Lower lobe of right lung (tissue), 2 donors: ENCODE measurements around the gene LIG3. TPM values are rescaled to one million over a fixed set of nuclear protein-coding genes. Genes with fewer than 3 reads are reported as not detected.

ENCODE experiments used
- ATAC-seq, 2 donors: fragments of 200-7000 bp; cut with Tn5 transposase; one replicate each; pipeline ENCODE4 v1.9.1; 2020 to 2022; ENCODE audit warnings: mild to moderate bottlenecking in 2 of 2, moderate library complexity in 2 of 2
- DNase-seq: peaks from one replicate; pipeline ENCODE4 v3.0.0-alpha.2; 2020
- H3K27ac ChIP-seq: fragments of 200-600 bp; one replicate; pipeline ENCODE4 v1.8.0; 2022
- H3K27me3 ChIP-seq: fragments of 200-600 bp; one replicate; pipeline ENCODE4 v1.8.0; 2022; ENCODE audit warnings: low read depth
- H3K36me3 ChIP-seq: fragments of 200-600 bp; one replicate; pipeline ENCODE4 v1.8.0; 2022; ENCODE audit warnings: mild to moderate bottlenecking
- H3K4me1 ChIP-seq: fragments of 200-600 bp; one replicate; pipeline ENCODE4 v1.8.0; 2022
- H3K4me3 ChIP-seq: fragments of 200-600 bp; one replicate; pipeline ENCODE4 v1.8.0; 2022; ENCODE audit warnings: mild to moderate bottlenecking
- H3K9me3 ChIP-seq: fragments of 200-600 bp; one replicate; pipeline ENCODE4 v1.8.0; 2022
- intact Hi-C: fragments of 100-400 bp; cut with DNase I; formaldehyde crosslinking; loops from one replicate; pipeline ENCODE4 v1.11.0; 2022
- total RNA-seq: library from RNA; stranded (reverse); fragmentation: NEBNext Ultra II Directional; extraction: Animal tissue kit (Norgen Biotek cat#: 25700); gene quantifications from one replicate; pipeline ENCODE4 v1.2.1, GENCODE V29; 2021
- TF ChIP-seq, protein P1 (sequence below): fragments of 200-600 bp; IDR thresholded peaks from one replicate; pipeline ENCODE4 v1.8.0; 2022; ENCODE audit warnings: antibody characterized with exemption, mild to moderate bottlenecking
- donor health status: DM: no; HTN: yes; CAD: no; lungs with severe emphysema.

LIG3 gene
- total RNA-seq, 1 donor from 2014 or later: 26.6 TPM

DNA sequence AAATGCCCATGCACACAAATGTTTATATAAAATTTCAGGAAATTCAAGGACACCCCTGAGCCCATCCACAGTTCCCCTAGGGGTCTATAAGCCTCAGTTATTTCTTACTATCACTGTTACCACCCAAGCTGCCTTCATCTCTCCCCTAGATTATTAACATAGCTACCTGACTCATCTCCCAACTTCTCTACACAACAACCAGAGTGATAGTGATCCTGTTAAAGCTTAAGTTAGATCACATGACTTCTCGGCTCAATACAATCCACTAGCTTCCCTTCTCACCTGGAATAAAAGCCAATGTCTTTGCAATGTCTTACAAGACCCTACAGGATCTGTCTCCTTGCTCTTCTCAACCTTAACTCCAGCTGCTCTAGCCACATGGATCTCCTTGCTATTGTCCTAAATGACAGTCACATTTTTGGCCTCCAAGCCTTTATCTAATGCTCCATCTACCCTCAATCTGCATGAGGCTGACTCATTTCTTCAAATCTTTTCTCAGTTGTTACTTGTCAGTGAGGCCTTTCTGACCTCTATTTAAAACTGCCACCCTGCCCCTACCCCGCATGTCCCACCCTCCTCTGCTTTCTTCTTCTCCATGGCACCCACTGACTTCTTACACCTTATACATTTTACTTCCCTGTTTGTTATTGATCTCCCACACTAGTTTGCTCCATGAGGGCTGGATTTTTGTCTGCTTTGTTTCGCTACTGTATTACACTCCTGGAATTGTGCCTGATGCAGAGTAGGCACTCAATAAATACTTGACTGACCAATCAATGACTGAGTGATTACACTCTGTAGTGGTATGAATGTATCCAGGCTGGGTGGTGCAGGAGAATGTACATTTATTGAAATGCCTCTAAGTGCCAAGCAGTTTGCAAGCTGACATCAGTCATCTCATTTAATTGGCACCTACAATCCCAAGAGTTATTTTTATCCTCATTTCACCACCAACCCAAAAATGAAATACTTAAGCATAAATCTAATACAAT is 5.2 kb upstream of the LIG3 start:
- Histone ChIP-seq H3K27ac (no peak overlapping the region), H3K36me3 (no peaks in the 10 kb centered on the region), H3K27me3 (no peaks in the 10 kb centered on the region), H3K9me3 (no peaks in the 10 kb centered on the region), H3K4me1 (peaks cover 8% of the 10 kb centered on the region), H3K4me3 (no peak overlapping the region)
- ATAC-seq: no peak
- intact Hi-C loops: no loop called here
- TF ChIP-seq, protein P1, sequence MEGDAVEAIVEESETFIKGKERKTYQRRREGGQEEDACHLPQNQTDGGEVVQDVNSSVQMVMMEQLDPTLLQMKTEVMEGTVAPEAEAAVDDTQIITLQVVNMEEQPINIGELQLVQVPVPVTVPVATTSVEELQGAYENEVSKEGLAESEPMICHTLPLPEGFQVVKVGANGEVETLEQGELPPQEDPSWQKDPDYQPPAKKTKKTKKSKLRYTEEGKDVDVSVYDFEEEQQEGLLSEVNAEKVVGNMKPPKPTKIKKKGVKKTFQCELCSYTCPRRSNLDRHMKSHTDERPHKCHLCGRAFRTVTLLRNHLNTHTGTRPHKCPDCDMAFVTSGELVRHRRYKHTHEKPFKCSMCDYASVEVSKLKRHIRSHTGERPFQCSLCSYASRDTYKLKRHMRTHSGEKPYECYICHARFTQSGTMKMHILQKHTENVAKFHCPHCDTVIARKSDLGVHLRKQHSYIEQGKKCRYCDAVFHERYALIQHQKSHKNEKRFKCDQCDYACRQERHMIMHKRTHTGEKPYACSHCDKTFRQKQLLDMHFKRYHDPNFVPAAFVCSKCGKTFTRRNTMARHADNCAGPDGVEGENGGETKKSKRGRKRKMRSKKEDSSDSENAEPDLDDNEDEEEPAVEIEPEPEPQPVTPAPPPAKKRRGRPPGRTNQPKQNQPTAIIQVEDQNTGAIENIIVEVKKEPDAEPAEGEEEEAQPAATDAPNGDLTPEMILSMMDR: no peak
- no peak for DNase-seq

DNA sequence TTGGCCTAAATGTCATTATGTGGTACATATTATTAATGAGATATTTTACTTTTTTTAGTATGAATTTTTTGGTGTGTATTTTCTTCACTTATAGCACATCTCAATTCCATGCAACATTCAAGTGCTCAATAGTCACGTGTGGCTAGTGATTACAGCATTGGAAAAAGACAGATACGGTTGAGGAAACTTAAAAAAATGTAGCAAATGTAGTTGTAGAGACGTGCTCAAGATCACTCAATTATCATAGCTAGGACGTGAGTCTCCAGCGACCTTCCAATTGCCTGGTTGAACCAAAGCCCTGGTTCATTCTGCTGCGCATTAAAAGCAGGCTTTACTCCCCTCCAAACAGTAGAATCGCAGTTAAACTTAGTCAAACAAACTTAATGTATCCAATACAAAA is 1.2 kb upstream of the LIG3 start:
- TF ChIP-seq, protein P1: no peak
- no peak overlapping the region for H3K4me3 ChIP-seq
- no peaks in the 10 kb centered on the region for H3K9me3 ChIP-seq
- peaks cover 23% of the 10 kb centered on the region for H3K4me1 ChIP-seq
- no peaks in the 10 kb centered on the region for H3K36me3 ChIP-seq
- intact Hi-C loops: no loop called here
- H3K27ac ChIP-seq: no peak overlapping the region
- DNase-seq (no peak), ATAC-seq (no peak)
- no peaks in the 10 kb centered on the region for H3K27me3 ChIP-seq

DNA sequence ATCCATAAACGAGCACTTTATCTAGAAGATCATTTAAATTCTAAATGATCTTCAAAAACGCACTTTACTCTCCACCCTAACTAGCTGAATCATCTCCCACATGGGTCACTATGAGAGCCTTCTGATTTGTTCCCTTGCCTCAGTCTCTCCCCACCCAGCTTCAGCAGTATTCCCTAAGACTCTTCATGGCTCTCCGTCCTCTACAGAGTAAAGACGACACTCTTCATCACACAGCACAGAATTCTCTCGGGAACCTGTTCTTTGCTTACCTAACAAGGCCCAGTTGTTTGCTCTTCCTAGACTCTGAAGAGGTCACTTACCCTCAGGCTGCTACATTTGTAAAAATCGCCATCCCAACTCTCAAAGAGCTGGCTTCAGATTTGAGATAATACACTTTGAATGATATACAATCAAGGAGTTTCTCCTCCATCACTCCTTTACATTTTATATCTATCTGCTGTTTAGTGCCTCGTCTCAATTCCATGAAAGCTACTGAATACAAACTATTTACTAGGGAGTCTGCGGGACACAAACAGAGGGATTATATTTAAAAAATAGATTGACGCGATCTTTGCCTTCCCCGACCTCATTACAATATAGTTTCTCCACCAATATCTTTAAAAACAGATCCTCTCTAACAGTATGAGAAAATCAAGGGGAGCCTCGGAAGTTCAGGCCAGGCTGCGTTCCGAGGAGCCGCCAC is 511 bp upstream of the LIG3 start:
- no peaks in the 10 kb centered on the region for H3K9me3 ChIP-seq
- TF ChIP-seq, protein P1: no peak
- DNase-seq: no peak
- H3K4me3 ChIP-seq: peak overlapping the region; percentile 77
- peak overlapping the region; percentile 99 for H3K27ac ChIP-seq
- intact Hi-C loops: no loop called here
- no peaks in the 10 kb centered on the region for H3K27me3 ChIP-seq
- H3K4me1 ChIP-seq: peaks cover 23% of the 10 kb centered on the region
- no peaks in the 10 kb centered on the region for H3K36me3 ChIP-seq
- no peak for ATAC-seq

DNA sequence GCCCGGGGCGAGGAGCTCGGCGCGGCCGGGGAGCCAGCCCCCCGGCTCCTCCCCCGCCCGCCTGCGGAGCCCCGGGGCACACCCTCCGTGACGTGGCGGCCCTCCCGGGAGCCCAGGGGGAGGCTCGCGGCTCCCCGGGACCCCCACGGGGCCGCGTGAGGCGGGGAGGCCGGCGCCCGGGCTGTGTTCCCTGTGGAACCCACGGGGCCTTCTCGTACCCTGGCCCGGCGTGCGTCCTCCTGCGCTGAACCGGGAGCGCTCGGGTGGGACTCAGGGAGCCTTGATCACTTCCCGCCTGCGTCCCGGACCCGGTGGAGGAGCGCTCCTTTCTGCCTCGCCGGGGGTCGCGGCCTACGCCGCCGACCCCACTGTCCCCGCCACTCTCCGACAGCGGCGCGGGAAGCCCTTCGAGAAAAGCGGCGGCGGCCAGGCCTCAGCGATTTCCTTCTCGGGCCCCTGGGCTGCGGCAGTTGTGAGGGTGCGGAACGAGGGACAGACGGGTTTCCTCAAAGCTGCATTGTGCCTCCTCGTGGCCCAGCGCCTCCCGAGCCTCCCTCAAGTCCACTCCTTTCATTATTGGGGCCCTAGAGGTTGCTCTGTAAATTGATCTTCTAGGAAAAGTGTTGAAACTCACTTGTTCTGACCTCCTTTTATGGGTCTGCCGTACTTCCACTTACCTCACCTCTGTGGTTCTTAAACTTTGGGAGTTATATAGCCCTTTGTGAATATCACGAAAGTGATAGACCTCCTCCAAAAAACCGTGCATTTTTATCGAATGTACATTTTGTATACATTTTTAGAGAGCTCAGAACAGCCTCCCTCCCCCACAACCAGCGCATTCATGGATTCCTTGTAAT is 597 bp downstream of the LIG3 start:
- Histone ChIP-seq H3K9me3 (no peaks in the 10 kb centered on the region), H3K4me1 (peaks cover 23% of the 10 kb centered on the region), H3K27me3 (no peaks in the 10 kb centered on the region), H3K4me3 (peak overlapping the region; percentile 77), H3K27ac (peak overlapping the region; percentile 99), H3K36me3 (peaks cover 4% of the 10 kb centered on the region)
- peak; percentile 88 for DNase-seq
- ATAC-seq: peak; percentile 97
- intact Hi-C loops: no loop called here
- TF ChIP-seq, protein P1: peak; percentile 49
